Measurements from ENCODE around the gene PLCD4. TPM values are rescaled to one million over a fixed set of nuclear protein-coding genes. Genes with fewer than 3 reads are reported as not detected.

Gene PLCD4
- total RNA-seq, 1 experiment from 2014 or later: 5.6 TPM

DNA sequence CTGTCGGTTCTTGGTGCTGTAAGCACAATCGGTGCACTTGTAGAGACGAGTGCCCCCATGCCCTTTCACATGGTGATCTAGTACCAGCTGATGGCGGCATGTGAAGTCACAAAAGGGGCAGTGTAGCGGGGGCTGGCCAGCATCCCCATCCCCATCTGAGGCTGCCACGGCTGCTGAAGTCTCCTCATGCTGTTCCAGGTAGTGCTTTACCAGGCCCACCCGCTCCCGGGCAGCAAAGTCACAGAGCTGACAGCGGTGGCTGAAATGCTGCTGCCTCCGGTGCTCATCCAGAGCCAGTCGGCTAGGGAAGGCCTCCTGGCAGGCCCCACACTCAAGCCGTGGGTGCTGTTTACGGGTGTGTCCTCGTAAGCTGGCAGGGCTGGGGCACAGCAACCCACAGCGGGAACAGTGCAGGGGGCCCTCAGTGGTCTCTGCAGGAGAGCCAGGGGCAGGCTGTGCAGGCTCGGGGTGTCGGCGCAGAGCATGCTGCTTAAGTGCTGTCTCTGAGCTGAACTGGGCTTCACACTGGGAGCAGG lies 34.5 kb downstream of the PLCD4 start:
- Histone ChIP-seq H3K4me3 (ENCODE audit: low read length) (no peak overlapping the region), H3K79me2 (ENCODE audit: low read length) (peaks cover 16% of the 10 kb centered on the region), H3K27me3 (ENCODE audit: low read length) (no peaks in the 10 kb centered on the region), H4K20me1 (ENCODE audit: low read length) (no peaks in the 10 kb centered on the region), H3K9me2 (replicated peaks; ENCODE audit: low read length) (no peaks in the 10 kb centered on the region), H2AFZ (ENCODE audit: low read length) (no peak overlapping the region), H3K9me3 (ENCODE audit: low read length) (no peaks in the 10 kb centered on the region), H3K9ac (ENCODE audit: low read length) (no peak overlapping the region), H3F3A (ENCODE audit: low read length, unreplicated experiment) (no peaks in the 10 kb centered on the region), H3K4me2 (ENCODE audit: low read length) (no peak overlapping the region), H3K36me3 (ENCODE audit: low read depth, low read length) (peaks cover 74% of the 10 kb centered on the region), H3K27ac (ENCODE audit: low read length) (no peak overlapping the region), H3K4me1 (ENCODE audit: insufficient read depth, low read length) (peaks cover 31% of the 10 kb centered on the region)
- ATAC-seq: no peak
- no peak for TF ChIP-seq EZH2 (IDR thresholded peaks at IDR 0.05; ENCODE audit: low read length, unreplicated experiment)
- no peak for TF ChIP-seq EZH2phosphoT487 (IDR thresholded peaks at IDR 0.05; ENCODE audit: borderline replicate concordance, low read length)
- no peak for TF ChIP-seq CTCF (conservative IDR thresholded peaks at IDR 0.05; ENCODE audit: low read depth, low read length)
- DNase-seq: no peak
- BruUV-seq (replicated peaks): no TSS peak
- ChIA-PET POLR2A (ENCODE audit: unreplicated experiment) (no interaction called here), CTCF (no interaction called here)
- intact Hi-C loops (cut with micrococcal nuclease): no loop called here

- ChIA-PET POLR2A (ENCODE audit: unreplicated experiment) (no interaction called here), CTCF (no interaction called here)
- no peaks in the 10 kb centered on the region for H3F3A ChIP-seq (ENCODE audit: low read length, unreplicated experiment)
- H3K4me1 ChIP-seq (ENCODE audit: insufficient read depth, low read length): peaks cover 31% of the 10 kb centered on the region
- H3K4me3 ChIP-seq (ENCODE audit: low read length): no peak overlapping the region
- no peak overlapping the region for H3K27ac ChIP-seq (ENCODE audit: low read length)
- BruUV-seq (replicated peaks): no TSS peak
- no peaks in the 10 kb centered on the region for H3K9me3 ChIP-seq (ENCODE audit: low read length)
- H3K4me2 ChIP-seq (ENCODE audit: low read length): no peak overlapping the region
- intact Hi-C loops (cut with micrococcal nuclease): no loop called here
- DNase-seq (no peak), ATAC-seq (no peak)
- no peaks in the 10 kb centered on the region for H3K27me3 ChIP-seq (ENCODE audit: low read length)
- no peak for TF ChIP-seq EZH2phosphoT487 (IDR thresholded peaks at IDR 0.05; ENCODE audit: borderline replicate concordance, low read length)
- TF ChIP-seq CTCF (conservative IDR thresholded peaks at IDR 0.05; ENCODE audit: low read depth, low read length): no peak
- no peak for TF ChIP-seq EZH2 (IDR thresholded peaks at IDR 0.05; ENCODE audit: low read length, unreplicated experiment)
- peaks cover 73% of the 10 kb centered on the region for H3K36me3 ChIP-seq (ENCODE audit: low read depth, low read length)
- H3K9ac ChIP-seq (ENCODE audit: low read length): no peak overlapping the region
- no peaks in the 10 kb centered on the region for H4K20me1 ChIP-seq (ENCODE audit: low read length)
- peaks cover 22% of the 10 kb centered on the region for H3K79me2 ChIP-seq (ENCODE audit: low read length)
- H2AFZ ChIP-seq (ENCODE audit: low read length): no peak overlapping the region
- H3K9me2 ChIP-seq (replicated peaks; ENCODE audit: low read length): no peaks in the 10 kb centered on the region
These were observed 35.1 kb downstream of the PLCD4 start for GRCh38 chr2:218642786-218643185.

DNA sequence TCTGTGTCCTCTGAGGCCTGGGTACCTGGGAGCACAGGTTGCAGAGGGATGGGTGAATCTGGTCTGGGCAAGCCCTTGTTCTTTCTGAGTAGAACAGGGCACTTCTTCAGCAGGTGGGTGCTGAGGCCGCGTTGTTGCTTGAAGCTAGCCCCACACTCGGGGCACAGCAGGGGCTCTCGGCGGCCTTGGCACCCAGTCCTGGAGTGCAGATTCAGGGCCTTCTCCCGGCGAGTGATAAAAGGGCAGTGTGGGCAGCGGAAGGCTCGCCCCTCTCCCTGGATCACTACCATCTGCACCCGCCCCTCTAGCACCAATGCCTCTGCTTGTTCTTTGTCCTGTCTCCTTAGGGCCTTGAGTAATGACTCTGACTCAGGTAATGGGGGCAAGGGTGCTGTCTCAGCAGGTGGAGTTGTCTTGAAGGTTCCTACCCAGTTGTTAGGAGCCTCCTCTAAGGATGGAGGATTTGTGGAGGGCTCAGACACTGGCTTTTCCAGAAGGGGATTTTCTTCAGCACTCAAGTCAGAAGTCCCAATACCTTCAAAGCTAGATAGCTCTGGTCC lies 36.1 kb downstream of the PLCD4 start:
- Histone ChIP-seq H3K27ac (ENCODE audit: low read length) (peak overlapping the region; percentile 97), H3K4me3 (ENCODE audit: low read length) (no peak overlapping the region), H3K36me3 (ENCODE audit: low read depth, low read length) (peaks cover 73% of the 10 kb centered on the region), H3K9me2 (replicated peaks; ENCODE audit: low read length) (no peaks in the 10 kb centered on the region), H2AFZ (ENCODE audit: low read length) (no peak overlapping the region), H3F3A (ENCODE audit: low read length, unreplicated experiment) (no peaks in the 10 kb centered on the region), H3K79me2 (ENCODE audit: low read length) (peaks cover 27% of the 10 kb centered on the region), H4K20me1 (ENCODE audit: low read length) (no peaks in the 10 kb centered on the region), H3K9me3 (ENCODE audit: low read length) (no peaks in the 10 kb centered on the region), H3K4me1 (ENCODE audit: insufficient read depth, low read length) (peaks cover 31% of the 10 kb centered on the region), H3K27me3 (ENCODE audit: low read length) (no peaks in the 10 kb centered on the region), H3K4me2 (ENCODE audit: low read length) (peak overlapping the region; percentile 55), H3K9ac (ENCODE audit: low read length) (peak overlapping the region; percentile 83)
- ChIA-PET CTCF (no interaction called here), POLR2A (ENCODE audit: unreplicated experiment) (no interaction called here)
- ATAC-seq (no peak), DNase-seq (peak; percentile 29)
- no TSS peak for BruUV-seq (replicated peaks)
- TF ChIP-seq EZH2phosphoT487 (IDR thresholded peaks at IDR 0.05; ENCODE audit: borderline replicate concordance, low read length): no peak
- TF ChIP-seq EZH2 (IDR thresholded peaks at IDR 0.05; ENCODE audit: low read length, unreplicated experiment): no peak
- TF ChIP-seq CTCF (conservative IDR thresholded peaks at IDR 0.05; ENCODE audit: low read depth, low read length): no peak
- intact Hi-C loops (cut with micrococcal nuclease): no loop called here

All from PC-3 (cell line).